ENCODE data around the gene ENDOU.

The ENDOU gene

DNA sequence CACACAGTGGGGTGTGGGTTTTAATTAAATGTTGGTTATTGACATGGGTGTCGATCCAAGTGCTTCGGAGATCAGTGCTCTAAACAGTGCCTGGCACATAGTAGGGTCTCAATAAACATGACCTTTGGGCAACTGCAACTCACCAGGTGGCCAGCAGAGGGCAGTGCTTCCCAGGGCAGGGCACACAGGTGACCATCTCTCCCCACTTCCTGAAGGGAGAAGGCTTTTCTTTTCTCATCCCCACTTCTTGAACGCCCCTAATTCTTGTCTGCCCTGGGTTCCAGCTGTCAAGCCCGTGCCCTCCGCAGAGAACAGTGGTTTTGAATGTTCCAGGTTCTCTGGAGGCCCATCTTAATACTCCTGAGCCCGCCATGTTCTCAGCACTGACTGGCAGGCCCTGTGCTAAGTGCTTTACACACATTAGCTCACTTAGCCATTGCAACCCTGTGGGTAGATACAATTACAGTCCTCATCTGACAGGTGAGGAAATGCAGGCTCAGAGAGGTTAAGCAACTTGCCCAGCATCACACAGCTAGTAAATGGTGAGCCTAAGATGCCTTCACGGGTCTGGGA, 17.0 kb upstream of the ENDOU start:
- TF ChIP-seq, protein P1, sequence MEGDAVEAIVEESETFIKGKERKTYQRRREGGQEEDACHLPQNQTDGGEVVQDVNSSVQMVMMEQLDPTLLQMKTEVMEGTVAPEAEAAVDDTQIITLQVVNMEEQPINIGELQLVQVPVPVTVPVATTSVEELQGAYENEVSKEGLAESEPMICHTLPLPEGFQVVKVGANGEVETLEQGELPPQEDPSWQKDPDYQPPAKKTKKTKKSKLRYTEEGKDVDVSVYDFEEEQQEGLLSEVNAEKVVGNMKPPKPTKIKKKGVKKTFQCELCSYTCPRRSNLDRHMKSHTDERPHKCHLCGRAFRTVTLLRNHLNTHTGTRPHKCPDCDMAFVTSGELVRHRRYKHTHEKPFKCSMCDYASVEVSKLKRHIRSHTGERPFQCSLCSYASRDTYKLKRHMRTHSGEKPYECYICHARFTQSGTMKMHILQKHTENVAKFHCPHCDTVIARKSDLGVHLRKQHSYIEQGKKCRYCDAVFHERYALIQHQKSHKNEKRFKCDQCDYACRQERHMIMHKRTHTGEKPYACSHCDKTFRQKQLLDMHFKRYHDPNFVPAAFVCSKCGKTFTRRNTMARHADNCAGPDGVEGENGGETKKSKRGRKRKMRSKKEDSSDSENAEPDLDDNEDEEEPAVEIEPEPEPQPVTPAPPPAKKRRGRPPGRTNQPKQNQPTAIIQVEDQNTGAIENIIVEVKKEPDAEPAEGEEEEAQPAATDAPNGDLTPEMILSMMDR (IDR thresholded peaks at IDR 0.05; ENCODE audit: extremely low read depth, missing control alignments) = peak; percentile 99
- DNase-seq (ENCODE audit: low spot score) = peak; percentile 66

DNA sequence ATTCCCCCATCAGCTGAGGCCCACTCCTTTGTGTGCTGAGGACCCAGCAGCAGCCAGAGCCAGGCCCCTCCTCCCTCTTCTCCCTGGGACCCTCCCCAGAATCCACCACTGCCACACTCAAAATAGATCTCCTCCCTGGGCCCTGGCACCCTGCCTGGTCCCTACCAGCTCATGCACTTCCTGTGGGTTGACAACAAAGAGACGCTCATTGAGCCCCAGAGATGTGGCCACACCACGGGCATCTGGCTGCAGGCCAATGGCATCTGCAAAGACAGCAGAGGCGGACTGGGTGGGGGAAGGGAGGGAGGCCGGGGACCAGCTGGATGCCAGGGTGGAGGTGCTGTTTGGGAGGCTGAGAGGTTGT, 16.0 kb upstream of the ENDOU start:
- TF ChIP-seq, protein P1 (IDR thresholded peaks at IDR 0.05; ENCODE audit: extremely low read depth, missing control alignments) = no peak
- no peak for DNase-seq (ENCODE audit: low spot score)

DNA sequence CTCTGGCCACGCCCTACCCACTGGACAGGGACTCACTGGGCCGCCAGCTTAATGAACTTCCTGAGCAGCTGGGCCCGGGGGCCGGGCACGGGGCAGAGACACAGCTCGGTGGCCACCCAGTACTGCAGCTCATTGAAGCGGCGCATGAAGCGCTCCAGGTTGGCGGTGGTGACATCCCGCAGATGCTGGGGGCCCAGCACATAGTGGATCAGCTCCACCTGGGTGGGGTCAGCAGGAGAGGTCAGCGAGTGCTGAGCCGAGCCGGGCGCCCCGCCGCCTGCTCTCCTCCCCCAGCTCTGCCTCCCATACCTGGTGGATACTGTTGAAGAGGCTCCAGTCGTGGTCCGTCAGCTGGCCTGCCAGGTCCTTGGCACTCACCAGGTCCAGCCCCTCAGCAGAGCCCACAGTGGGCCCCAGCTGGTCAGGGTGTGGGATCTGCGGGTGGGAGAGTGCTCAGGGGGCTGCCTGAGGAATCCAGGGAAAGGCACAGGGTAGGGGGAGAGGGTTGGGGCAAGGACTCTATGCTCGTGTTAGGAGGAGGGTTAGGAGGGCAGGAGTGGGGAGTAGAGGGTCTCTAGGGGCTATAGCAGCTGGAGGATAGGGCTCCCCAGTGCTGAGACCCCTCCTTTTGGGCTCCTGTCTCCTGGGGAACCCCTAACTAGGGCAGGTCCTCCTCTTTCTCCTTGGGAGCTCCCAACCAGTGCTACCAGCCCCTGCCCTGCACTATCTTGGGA, 15.5 kb upstream of the ENDOU start:
- DNase-seq (ENCODE audit: low spot score) = peak; percentile 29
- TF ChIP-seq, protein P1 (IDR thresholded peaks at IDR 0.05; ENCODE audit: extremely low read depth, missing control alignments) = no peak

DNA sequence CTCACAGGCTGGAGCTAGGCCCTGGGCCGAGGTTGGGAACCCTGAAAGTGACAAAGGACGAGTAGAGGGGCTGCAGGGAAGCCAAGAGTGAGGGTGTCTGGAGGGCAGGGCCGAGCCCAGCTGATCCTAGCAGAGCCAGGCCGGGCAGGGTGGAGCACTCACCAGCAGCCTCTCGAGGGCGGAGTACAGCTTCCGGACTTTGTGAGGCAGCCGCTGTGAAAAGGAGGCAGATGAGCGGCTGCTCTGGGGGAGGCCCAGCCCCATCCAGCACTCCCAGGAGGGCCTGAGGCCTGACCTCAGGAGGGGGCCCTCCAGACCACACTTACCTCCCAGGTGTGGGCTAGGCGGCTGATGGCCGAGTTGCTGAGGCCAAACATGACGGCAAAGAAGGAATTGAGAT, 14.7 kb upstream of the ENDOU start:
- TF ChIP-seq, protein P1 (IDR thresholded peaks at IDR 0.05; ENCODE audit: extremely low read depth, missing control alignments) = no peak
- DNase-seq (ENCODE audit: low spot score) = peak; percentile 67

DNA sequence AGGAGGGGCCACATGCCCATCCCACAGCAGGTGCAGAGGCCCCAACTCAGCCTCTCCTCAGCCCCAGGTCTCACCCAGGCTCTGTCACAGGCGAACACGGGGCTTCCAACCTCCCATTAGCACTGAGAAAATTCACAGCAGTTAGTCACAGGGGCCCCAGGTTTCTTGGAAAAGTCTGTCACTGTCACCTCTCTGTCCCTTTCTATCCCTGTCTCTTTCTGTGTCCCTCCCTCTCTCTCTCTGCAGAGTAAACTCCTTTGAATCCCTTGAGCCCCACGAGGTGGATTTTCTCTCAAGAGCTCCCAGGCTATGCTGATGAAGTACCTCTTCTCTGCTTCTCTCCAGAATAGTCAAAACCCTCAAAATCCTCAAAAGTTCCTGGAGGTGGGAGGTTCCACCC, 14.0 kb upstream of the ENDOU start:
- TF ChIP-seq, protein P1 (IDR thresholded peaks at IDR 0.05; ENCODE audit: extremely low read depth, missing control alignments) = no peak
- no peak for DNase-seq (ENCODE audit: low spot score)

DNA sequence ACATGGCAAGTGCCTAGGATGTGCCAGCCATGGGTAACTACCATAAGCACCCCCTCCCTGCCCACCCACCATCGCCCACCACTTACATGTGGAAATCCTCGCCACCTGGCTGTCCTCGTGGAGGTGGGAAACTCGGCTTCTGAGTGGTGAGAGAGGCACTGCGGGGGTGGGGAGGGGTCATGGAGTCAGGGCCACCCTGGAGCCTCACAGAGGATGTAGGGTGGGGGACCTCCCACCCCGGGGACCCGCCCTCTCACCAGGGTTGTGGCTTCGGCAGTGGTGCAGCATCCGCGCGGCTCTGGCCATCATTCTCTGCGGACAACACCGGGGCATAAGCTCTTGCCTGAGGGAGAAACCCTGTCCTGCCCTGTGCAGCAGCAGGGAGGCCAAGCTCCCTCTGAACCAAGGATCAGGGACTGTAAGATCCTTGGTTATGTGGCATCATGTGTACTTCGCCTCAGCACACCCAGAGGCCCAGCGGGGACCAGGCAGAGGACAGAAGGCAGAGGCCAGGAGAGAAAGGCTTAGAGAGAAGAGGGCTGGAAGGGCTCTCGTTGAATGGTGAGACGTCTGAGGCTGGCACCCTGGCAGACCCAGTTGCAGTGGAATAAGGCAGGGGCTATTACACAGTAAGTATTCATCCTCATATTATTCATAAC, 12.8 kb upstream of the ENDOU start:
- TF ChIP-seq, protein P1 (IDR thresholded peaks at IDR 0.05; ENCODE audit: extremely low read depth, missing control alignments) = no peak
- DNase-seq (ENCODE audit: low spot score) = no peak

Measured in GM20000 (cell line).